ENCODE measurements around the gene STAU1. TPM values are rescaled to one million over a fixed set of nuclear protein-coding genes. Genes with fewer than 3 reads are reported as not detected.

The STAU1 gene
- total RNA-seq, result 10 to 100 TPM; 41.5 to 77.2 (median 70.5) TPM
- 100 to 1,000 TPM in 1 of 2 donors, 10 to 100 TPM in 1; 37.2 to 113 TPM for polyA plus RNA-seq
- long read RNA-seq, donor 1, transcript STAU1-203 (13 exons, 3,211 nt), result major isoform, 25 of 155 reads
- long read RNA-seq, donor 1, partial matches to known transcripts, result 102 of 155 reads
- long read RNA-seq, donor 1, other reads (novel, unspliced or antisense), result 25 of 155 reads
- long read RNA-seq, donor 2, transcript STAU1-203 (13 exons, 3,211 nt), result major isoform, 10 of 22 reads
- long read RNA-seq, donor 2, partial matches to known transcripts, result 0 of 22 reads
- long read RNA-seq, donor 2, other reads (novel, unspliced or antisense), result 0 of 22 reads
- long read RNA-seq, donor 3, transcript STAU1-203 (13 exons, 3,211 nt), result major isoform, 63 of 161 reads
- long read RNA-seq, donor 3, transcript STAU1-206 (13 exons, 3,411 nt), result minor isoform, 13 of 161 reads
- long read RNA-seq, donor 3, transcript STAU1-207 (14 exons, 3,684 nt), result minor isoform, 6 of 161 reads
- long read RNA-seq, donor 3, transcript STAU1-202 (12 exons, 3,136 nt), result minor isoform, 9 of 161 reads
- long read RNA-seq, donor 3, partial matches to known transcripts, result 56 of 161 reads
- long read RNA-seq, donor 3, other reads (novel, unspliced or antisense), result 11 of 161 reads

- Histone ChIP-seq H3K36me3 (no peaks in the 10 kb centered on the region), H3K27ac (peak within 1 kb of the TSS; percentile 53 to 74), H3K4me3 (peak within 1 kb of the TSS; percentile 76), H3K9me3 (no peaks in the 10 kb centered on the region), H3K27me3 (no peaks in the 10 kb centered on the region), H3K4me1 (ENCODE audit: insufficient read depth) (peaks cover 4% of the 10 kb centered on the region)
- WGBS, 3 donors, result 0 to 1% (median 1%) methylated on average over 39 to 89 of the region's 89 CpGs
- TF ChIP-seq POLR2A (IDR thresholded peaks at IDR 0.05), result peak; percentile 66
- no peak for TF ChIP-seq EP300 (IDR thresholded peaks at IDR 0.05)
- intact Hi-C loops (cut with DNase I), result no loop called here
- DNase-seq, result peak; percentile 94 to 97 (median 95)
Observed at GRCh38 chr20:49187851-49188641, at the start of gene STAU1. Gene STAU1 (minus strand): TSS chr20:49188334. CDS start chr20:49166201, 22,133 bp downstream.

- intact Hi-C loops (cut with DNase I), result no loop called here
- Histone ChIP-seq H3K9me3 (no peaks in the 10 kb centered on the region), H3K4me1 (ENCODE audit: insufficient read depth) (no peaks in the 10 kb centered on the region), H3K36me3 (no peaks in the 10 kb centered on the region), H3K4me3 (no peak overlapping the region), H3K27me3 (no peaks in the 10 kb centered on the region), H3K27ac (no peak overlapping the region)
- WGBS, 3 donors, result 85 to 87% (median 86%) methylated on average over 4 of the region's 4 CpGs
- TF ChIP-seq CTCF (IDR thresholded peaks at IDR 0.05), result no peak
- no peak for TF ChIP-seq EP300 (IDR thresholded peaks at IDR 0.05)
- no peak for TF ChIP-seq POLR2A (IDR thresholded peaks at IDR 0.05)
- DNase-seq, result peak in 1 of 5 donors; percentile 5
Observed at GRCh38 chr20:49237531-49237930, 49.4 kb upstream of the STAU1 start.

- no peaks in the 10 kb centered on the region for H3K27me3 ChIP-seq
- H3K36me3 ChIP-seq, result no peaks in the 10 kb centered on the region
- H3K4me3 ChIP-seq, result no peak overlapping the region
- H3K27ac ChIP-seq, result no peak overlapping the region
- H3K9me3 ChIP-seq, result no peaks in the 10 kb centered on the region
- intact Hi-C loops (cut with DNase I), result no loop called here
- TF ChIP-seq POLR2A (IDR thresholded peaks at IDR 0.05), result no peak
- TF ChIP-seq EP300 (IDR thresholded peaks at IDR 0.05), result no peak
- TF ChIP-seq CTCF (IDR thresholded peaks at IDR 0.05), result no peak
- no peak for DNase-seq
- H3K4me1 ChIP-seq (ENCODE audit: insufficient read depth), result no peaks in the 10 kb centered on the region
- WGBS, 3 donors, result 84 to 91% (median 86%) methylated on average over 9 of the region's 9 CpGs
Observed at GRCh38 chr20:49236301-49236700, 48.2 kb upstream of the STAU1 start.

GRCh38 chr20:49234831-49235230 is 46.7 kb upstream of the STAU1 start:
- Histone ChIP-seq H3K36me3 (no peaks in the 10 kb centered on the region), H3K4me3 (no peak overlapping the region), H3K27me3 (no peaks in the 10 kb centered on the region), H3K9me3 (no peaks in the 10 kb centered on the region), H3K4me1 (ENCODE audit: insufficient read depth) (no peaks in the 10 kb centered on the region), H3K27ac (no peak overlapping the region)
- no peak for DNase-seq
- 90 to 94% (median 90%) methylated on average over 6 of the region's 6 CpGs for WGBS, 3 donors
- intact Hi-C loops (cut with DNase I), result no loop called here
- TF ChIP-seq CTCF (IDR thresholded peaks at IDR 0.05) (no peak), POLR2A (IDR thresholded peaks at IDR 0.05) (no peak), EP300 (IDR thresholded peaks at IDR 0.05) (no peak)

Data from ovary (tissue), 10 donors.